Dermis microvascular lymphatic vessel endothelial cell (primary cell): ENCODE measurements around the gene SLC7A10. TPM values are rescaled to one million over a fixed set of nuclear protein-coding genes. Genes with fewer than 3 reads are reported as not detected.
"Not testable (repeated sequence)": the region's sequence is repeated elsewhere in the genome, so short reads cannot be mapped to it uniquely, and the experiment has no call there.

Experiments used
- DNase-seq, 2 donors: peaks; one replicate each; pipeline versions ENCODE4 v3.0.0 to v3.0.0-alpha.2; 2010; ENCODE audit warnings: low read depth in 2 of 2
- total RNA-seq: library from RNA; depleted of rRNA; stranded (reverse); fragments of >200 nt; gene quantifications from 2 replicates; pipeline ENCODE4 v1.2.1, GENCODE V29; 2014

SLC7A10 gene
- total RNA-seq, 1 donor from 2014 or later = not detected

DNA sequence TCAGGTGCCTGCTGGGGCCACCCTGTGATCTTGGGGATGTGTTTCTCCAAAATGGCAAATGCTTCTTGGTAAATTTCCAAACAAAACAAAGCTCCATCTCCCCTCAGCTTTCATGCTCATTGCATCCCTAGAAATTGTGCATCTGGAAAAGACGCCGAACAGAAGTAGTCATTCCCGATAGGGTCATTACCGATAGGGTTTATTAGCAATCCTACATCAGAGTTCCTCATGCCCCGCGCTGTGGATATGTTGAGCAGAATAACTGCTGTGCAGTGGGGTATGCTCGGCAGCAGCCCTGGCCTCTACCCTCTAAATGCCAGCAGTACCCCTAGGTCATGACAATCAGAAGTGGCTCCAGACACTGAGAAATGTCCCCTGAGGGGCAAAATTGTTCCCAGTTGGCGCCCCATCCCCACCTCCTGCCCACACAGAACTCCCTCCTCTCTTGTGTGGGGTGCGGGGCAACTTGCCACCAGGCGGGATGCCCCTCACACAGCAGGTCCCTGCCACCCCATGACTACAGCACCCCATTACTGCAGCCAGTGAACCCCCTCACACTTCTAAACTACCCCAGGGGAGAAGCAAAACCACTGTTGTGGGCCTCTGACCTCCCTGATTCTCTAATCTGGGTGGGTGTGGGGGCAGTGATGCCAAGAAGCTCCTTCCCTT lies 13.0 kb upstream of the SLC7A10 start:
- DNase-seq = no peak

- no peak for DNase-seq
Measured at GRCh38 chr19:33236696-33237390, 11.2 kb upstream of the SLC7A10 start.

GRCh38 chr19:33235996-33236350 lies 10.3 kb upstream of the SLC7A10 start:
- DNase-seq = no peak

- DNase-seq = peak; percentile 39 to 64
Measured at GRCh38 chr19:33235269-33235995, 9.8 kb upstream of the SLC7A10 start.

GRCh38 chr19:33234736-33235135 lies 9.1 kb upstream of the SLC7A10 start:
- DNase-seq = no peak

GRCh38 chr19:33234092-33234491 lies 8.4 kb upstream of the SLC7A10 start:
- DNase-seq = no peak

DNA sequence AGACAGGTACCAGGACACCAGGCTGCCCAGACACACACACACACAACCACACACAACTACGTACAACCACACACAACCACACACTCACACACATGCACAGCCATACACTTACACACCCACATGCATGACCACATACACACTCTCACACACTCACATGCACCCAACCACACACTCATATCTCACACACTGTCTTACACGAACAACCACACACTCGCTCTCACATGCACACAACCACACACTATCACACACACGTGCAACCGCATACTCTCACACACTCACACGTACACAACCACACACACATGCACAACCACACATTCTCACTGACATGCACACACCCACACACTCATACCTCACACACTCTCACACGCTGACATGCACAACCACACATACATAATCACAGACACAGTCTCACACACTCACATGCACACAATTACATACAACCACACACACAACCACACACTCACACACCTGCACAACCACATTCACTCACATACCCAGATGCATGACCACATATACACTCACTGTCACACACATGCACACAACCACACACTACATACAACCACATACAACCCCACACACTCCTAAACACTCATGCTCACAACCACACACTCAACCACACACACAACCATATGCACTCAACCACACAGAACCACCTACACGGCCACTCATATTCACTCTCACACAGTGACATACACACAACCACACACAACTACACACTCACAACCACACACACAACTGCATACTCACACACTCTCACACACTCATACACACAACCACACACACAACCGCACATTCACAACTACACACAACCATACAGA lies 7.6 kb upstream of the SLC7A10 start:
- DNase-seq = no peak

DNA sequence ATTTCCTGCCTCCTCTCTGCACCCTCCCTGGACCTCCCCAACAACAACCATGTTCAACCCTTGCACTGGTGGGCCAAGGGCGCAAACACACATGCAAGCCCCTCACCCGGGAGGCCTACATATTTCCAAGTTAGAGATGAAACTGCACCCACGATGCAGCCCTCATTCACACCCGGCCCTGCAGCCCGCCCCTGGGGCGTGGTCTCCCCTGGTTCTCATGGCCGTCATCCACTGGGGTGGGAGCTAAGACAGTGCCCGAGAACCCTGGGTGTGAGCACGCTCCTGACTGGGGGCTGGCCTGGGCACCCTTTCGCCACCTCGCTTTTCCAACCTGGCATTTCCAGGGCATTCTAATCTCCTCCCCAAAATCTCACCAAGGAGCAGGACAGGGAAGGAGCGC lies 7.0 kb upstream of the SLC7A10 start:
- DNase-seq = no peak

DNA sequence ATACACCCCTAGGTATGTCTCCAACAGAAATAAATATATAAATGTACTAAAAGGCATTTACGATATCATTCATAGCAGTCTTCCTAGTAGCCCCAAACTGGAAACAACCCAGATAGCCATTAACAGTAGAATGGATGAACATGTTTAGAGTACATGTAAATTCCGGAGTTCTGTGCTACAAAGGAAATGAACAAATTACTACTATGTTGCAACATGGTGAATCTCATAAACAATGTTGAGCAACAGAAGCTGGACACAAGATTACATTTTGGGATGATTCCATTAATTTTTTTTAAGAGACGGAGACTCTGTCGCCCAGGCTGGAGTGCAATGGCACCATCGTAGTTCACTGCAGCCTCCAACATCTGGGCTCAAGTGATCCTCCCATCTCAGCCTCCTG lies 5.9 kb upstream of the SLC7A10 start:
- DNase-seq = no peak

- DNase-seq = no peak
Measured at GRCh38 chr19:33229962-33230361, 4.3 kb upstream of the SLC7A10 start.

DNA sequence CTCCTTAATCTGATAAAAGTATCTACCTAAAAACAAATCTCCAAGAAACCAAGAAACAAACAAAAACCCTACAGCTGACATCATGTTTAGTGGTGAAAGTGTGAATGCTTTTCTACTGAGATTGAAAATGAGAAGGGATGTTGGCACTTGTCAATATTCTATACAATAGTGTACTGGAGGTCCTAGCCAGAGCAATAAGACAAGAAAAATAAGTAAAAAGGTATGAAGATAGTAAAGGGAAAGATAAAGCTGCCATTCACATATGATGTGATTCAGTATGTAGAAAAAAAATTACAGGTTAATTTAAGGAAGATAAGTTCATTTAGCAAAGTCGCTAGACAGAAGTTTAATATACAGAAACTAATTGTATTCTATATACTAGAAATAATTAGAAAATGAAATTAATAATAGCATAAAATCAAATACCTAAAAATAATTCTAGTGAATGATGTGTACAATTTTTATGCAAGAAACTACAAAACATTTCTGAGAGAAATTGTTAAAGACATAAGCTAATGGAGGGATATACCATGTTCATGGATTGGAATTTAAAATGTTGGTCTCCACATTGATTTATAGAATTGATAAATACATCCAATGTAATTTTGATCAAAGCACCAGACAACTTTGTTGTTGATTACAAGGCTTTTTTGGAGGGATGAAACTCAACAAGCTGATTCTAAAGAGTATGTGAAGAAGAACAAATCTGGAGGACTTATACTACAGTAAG lies 2.4 kb upstream of the SLC7A10 start:
- DNase-seq = no peak

- no peak for DNase-seq
Measured at GRCh38 chr19:33227242-33227650, 1.6 kb upstream of the SLC7A10 start.

GRCh38 chr19:33226550-33227241 lies 1.0 kb upstream of the SLC7A10 start:
- DNase-seq = no peak

- no peak for DNase-seq
Measured at GRCh38 chr19:33224694-33225457, 774 bp downstream of the SLC7A10 start.

- DNase-seq = not testable (repeated sequence)
Measured at GRCh38 chr19:33222255-33222654, 3.4 kb downstream of the SLC7A10 start.

GRCh38 chr19:33221638-33222037 lies 4.0 kb downstream of the SLC7A10 start:
- no peak for DNase-seq

DNA sequence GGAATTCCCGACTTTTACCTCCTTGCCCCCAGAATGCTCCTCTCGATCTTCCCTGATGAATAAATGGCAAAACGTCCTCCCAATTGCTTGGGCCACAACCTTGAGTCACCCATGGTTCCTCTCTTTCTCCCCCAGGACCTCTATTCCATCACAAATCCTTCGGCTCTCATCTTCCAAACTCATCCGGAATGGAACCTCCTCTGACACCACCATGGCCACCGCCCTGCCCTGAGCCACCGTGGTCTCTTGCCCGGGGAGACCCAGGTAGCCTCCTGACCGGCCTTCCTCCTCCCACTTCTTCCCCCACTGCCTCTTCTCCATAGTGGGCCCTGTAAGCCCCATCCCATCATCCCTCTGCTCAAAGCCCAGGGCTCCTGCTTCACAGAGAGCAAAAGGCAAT lies 4.9 kb downstream of the SLC7A10 start:
- DNase-seq = no peak

DNA sequence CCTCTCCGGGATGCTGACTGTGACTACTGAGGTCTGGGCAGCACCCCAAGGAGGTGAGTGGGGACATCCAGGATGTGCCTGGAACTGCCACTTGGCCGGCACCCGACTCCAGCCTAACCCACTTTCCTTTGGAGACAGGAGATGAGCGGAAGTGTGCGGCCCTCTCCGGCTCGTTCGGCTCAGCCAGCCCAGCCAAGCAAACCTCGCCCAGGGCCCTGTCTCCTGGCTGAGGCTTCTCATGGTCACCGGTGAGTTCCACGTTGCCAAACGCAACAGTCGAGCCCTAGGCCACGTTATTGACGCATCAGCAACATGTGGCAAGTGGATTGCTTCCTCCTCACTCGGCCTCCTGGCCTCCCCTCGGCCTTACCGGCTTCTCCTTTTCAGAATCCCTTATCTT lies 5.5 kb downstream of the SLC7A10 start:
- no peak for DNase-seq

DNA sequence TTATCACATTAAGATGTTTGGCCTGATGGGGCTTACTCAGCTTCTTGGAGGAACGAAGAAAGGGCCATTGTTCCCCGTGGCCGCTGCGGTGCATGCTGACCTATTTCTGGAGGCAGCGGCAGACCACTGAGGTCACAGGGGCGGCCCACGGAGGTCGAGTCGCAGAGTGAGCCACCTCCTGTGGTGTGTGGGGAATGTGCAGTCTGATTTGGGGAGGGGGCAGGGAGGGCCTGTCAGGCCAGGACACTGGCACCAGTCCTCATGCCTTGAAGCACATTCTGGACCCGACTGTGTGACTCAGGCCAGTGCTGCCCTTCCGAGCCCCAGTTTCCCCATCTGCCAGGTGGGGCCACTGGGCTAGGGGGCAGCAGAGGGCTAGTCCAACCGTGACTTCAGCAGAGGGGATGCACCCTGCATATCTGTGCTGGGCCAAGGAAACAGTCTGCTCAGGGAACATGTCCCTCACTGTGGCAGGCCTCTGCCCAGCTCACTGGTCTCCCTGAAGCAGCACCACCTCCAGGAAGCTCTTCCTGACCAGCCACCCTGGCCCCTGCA lies 6.3 kb downstream of the SLC7A10 start:
- DNase-seq = no peak

- DNase-seq = no peak
Measured at GRCh38 chr19:33217881-33218280, 7.8 kb downstream of the SLC7A10 start.
